NCI-H146 (cell line): ENCODE results near the gene CDK4.
"Not testable (repeated sequence)": the region's sequence is repeated elsewhere in the genome, so short reads cannot be mapped to it uniquely, and the experiment has no call there.

ENCODE experiments used
- DNase-seq: peaks from one replicate; lab custom pipeline; 2025; lab: John Stamatoyannopoulos, UW

CDK4 gene

DNA sequence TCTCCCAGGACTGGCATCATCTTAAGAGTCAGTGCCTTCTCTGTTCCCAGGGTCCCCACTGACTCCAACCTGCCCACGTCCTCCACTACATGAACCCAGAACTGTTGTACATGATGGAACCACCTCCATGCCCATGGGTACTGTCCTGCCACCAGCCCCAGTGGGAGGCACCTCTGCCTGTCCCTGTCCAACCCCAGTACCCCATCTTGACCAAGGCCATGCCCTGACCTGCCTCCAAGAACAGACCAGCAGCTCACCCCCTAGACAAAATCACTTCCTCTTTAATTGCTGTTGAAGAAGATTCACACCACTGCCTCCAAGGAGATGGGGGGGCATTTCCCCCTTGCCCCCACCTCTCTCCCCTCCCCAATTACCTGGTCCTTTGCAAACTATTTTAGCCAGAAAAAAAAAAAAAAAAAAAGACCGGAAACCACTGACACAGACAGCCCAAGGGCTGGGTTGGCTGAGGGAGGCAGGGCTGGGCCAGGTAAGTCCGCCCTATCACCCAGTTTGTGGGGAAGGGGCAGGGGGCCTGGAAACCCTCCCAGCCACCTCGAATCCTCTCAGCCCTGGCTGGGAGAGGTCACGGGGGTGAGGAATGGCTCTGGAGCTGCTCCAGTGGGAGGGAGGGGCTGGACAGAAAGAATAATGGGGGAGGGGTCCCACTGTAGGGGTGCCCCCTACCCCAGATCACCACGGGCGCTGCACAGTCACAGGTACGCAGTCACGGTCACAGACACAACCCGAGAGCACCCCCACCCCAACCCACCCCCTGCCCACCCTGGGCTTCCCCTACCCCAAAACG lies 27.0 kb downstream of the CDK4 start:
- DNase-seq: no peak

DNA sequence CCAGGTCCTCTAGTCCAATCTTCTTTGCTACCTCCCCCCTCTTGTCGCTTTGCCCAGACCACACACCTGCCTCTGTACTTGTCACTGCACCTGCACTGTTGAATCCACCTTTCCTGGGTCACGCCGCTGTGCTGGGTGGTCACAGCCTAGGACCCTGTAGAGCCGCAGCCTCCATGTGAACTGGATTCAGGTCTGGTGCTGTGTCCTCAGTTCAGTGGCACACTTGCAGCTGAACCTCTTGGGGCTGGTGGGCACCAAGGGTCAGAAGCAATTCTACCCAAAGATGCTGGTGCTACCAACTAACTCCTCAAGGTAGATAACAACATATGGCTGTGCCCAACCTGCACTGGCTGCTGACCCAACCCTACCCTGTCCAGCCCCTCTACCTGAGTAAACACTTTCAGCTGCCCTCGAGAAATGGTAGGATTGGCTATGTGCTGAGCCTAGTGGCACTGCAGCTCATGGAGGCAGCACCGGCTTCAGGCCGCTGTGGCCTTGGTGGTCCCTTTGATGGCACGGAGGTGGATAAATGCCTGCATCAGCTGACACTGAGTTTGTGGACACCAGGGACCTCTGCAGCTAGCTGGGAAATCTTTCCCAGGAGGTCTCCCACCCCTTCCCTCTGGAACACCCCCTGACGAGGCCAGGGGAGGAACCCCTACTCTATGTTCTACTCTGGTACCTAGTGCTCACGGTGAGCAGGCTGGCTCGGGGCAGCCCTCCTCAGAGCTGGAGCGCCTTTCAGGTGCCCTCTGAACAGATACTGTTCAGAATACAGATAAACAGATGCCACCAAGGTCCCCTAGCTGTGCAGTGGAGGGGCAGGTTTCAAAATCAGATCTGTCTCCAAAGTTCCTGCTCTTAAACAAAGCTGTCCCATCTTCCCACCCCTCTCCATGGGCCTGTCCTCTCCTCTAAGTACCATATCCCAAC lies 27.8 kb downstream of the CDK4 start:
- peak; percentile 17 for DNase-seq

DNA sequence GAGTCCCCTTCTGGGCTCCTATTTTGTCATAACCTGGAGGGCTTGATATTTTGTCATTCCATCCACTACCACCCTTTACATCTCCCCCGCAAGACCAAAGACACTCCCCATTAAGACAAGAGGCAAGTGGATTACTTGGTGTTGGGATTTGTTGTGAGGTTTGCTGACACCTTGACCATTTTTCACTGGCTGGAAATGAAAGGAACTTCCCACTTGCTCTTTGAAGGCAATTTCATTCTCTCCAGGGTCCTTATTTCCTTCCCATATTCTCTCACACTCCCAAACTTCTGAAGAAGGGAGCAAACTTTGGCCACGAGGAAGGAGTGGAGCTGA lies 28.5 kb downstream of the CDK4 start:
- no peak for DNase-seq

DNA sequence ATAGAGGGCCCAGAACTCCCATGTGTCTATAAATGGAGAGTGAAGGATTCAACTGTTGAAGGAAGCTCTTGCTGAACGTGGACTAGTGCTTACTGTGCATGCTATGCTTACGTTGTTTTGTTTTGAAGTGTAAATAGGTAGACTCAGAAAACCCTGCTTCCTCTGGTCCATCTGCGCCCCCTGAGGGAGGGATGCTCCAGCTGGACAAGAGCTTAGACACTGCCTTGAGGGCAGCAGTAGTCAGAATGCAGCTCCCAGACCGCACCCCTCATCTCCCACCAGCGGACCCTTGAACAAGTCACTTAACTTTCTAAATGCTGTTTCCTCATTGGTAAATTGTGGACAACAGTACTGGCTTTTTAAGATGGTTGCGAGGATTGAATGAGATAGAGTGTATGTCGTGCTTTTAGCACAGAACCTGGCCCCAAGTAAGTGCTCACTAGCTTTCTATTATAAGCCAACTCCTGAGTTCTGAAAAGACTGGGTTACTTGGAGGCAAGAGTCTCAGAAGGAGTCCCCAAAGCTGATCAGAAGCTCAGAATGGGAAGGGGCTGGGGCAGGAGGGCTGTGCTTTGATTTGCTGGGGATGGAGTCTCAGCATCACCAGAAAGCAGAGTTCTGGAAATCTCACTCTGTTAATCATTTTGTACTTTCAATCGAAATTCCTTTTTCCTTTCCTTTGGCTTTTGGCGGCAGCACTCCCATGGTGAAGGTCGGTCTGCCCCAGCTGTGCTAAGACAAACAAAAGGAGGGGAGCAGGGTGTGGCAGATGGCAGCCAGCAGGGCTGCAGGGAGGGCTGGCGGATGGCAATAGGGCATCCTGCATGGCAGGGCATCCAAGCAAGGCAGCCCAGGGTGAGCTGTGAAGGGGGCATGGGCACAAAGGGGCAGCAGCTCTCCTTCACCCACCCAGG lies 29.1 kb downstream of the CDK4 start:
- peak; percentile 45 for DNase-seq

DNA sequence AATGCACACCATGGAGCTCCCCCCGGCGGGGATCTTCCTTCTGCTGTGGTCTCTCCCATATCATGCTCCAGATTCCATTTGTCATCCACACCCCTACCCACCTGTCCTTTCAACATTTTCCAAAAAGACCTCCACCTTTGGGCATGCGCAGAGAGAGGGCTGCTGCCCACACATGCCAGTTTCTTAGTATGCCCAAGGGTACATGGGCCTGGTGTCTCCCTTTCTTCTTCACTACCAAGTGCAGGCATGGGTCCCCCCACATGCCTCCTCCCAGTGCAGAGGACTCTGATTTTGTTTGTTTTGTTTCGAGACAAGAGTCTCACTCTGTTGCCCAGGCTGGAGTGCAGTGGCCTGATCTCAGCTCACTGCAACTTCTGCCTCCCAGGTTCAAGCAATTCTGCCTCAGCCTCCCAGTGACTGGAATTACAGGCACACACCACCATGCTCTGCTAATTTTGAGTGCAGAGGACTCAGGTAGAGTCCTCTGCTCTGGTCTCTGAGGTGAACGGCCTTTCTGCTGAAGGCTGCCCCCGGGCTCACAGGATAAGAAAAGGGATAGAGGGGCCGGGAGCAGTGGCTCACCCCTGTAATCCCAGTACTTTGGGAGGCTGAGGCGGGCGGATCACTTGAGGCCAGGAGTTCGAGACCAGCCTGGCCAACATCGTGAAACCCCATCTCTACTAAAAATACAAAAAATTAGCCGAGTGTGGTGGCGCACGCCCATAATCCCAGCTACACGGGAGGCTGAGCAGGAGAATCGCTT lies 30.1 kb downstream of the CDK4 start:
- DNase-seq: not testable (repeated sequence)

DNA sequence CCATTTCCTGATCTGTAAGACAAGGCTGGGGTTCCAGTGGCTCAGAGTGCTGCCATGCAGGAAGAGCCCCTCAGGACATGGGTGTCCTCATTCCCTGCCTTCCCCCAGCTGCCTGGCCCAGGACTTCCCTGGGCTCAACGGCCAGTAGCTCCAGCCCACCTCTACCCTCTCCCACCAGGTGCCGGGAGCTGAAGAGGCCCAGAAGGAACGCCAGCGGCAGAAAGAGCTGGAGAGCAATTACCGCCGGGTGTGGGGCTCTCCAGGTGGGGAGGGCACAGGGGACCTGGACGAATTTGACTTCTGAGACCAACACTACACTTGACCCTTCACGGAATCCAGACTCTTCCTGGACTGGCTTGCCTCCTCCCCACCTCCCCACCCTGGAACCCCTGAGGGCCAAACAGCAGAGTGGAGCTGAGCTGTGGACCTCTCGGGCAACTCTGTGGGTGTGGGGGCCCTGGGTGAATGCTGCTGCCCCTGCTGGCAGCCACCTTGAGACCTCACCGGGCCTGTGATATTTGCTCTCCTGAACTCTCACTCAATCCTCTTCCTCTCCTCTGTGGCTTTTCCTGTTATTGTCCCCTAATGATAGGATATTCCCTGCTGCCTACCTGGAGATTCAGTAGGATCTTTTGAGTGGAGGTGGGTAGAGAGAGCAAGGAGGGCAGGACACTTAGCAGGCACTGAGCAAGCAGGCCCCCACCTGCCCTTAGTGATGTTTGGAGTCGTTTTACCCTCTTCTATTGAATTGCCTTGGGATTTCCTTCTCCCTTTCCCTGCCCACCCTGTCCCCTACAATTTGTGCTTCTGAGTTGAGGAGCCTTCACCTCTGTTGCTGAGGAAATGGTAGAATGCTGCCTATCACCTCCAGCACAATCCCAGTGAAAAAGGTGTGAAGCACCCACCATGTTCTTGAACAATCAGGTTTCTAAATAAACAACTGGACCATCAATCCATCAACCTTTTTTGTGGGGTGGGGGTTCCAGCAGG lies 31.2 kb downstream of the CDK4 start:
- DNase-seq: no peak

DNA sequence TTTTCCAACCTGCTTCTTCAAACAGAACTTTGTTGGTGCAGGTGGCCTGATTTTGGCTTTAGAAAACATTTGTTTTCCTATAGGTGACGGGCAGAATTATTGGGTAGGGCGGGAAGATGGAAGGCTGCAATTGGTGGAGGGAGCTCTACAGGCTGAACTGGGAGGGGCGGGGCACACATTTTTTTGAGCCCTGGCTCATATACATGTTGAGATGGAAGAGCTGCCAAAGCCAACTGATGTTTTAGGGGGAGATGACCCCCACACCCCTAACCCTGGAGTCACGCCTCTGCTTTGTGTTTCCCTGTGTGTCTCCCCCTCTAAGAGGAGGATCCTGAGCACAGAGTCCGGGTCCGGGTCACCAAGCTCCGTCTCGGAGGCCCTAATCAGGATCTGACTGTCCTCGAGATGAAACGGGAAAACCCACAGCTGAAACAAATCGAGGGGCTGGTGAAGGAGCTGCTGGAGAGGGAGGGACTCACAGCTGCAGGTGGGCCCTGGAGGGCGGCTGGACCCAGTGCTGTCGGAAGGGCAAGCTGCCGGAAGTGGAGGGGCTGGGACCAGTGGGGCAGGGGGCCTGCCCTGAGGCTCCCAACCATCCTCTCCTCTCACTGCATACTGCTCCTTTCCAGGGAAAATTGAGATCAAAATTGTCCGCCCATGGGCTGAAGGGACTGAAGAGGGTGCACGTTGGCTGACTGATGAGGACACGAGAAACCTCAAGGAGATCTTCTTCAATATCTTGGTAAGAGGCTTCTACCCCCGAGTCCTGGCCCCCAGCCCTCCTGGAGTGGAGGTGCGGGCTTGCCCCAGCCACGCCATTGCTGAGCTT lies 32.1 kb downstream of the CDK4 start:
- no peak for DNase-seq

DNA sequence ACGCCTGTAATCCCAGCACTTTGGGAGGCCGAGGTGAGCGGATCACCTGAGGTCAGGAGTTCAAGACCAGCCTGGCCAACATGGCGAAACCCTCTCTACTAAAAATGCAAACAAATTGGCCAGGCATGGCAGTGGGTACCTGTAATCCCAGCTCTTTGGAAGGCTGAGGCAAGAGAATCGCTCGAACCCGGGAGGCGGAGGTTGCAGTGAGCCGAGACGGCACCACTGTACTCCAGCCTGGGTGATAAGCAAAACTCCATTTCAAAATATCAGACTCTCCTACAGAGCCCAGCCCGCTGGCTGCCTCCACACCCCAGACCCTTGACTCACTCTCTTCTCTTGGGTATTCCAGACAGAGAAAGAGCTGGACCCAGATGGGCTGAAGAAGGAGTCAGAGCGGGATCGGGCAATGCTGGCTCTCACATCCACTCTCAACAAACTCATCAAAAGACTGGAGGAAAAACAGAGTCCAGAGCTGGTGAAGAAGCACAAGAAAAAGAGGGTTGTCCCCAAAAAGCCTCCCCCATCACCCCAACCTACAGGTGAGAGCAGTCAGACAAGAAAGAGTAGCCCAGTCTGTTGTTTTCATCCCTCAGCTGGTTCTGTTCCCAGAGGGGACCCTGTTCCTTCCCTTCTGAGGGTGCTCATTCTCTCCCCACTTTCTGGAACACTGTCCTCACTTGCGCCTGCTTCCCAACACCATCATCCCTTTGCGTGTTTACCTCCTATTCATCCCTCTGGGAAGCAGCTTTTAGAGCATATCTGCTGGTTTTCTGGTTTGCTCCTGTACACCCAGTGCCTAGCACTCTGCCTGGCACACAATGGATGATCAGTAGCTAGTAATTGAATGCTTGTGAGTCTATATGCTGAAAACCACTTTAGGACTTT lies 33.2 kb downstream of the CDK4 start:
- DNase-seq: no peak

DNA sequence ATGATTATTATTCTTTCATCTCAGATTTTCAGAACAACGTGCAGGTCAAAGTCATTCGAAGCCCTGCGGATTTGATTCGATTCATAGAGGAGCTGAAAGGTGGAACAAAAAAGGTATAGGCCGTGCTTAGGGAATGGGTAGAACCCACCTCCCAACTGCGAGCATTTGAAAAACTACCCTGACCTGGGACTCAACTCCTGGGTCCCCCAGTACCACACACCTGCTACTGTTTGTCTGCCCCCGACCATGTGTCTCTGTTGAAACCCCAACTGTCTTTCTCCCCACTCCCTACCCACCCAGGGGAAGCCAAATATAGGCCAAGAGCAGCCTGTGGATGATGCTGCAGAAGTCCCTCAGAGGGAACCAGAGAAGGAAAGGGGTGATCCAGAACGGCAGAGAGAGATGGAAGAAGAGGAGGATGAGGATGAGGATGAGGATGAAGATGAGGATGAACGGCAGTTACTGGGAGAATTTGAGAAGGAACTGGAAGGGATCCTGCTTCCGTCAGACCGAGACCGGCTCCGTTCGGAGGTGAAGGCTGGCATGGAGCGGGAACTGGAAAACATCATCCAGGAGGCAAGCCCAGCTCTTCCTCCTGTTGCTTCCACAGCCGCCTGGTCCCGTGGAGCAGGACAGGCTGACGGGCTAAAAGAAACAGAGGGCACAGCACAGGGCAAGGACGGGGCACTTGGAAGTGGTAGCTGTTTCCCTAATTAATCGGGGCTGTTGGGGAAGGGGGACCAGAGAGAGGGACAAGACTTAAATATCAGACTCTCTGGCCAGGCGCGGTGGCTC lies 34.1 kb downstream of the CDK4 start:
- DNase-seq: no peak

DNA sequence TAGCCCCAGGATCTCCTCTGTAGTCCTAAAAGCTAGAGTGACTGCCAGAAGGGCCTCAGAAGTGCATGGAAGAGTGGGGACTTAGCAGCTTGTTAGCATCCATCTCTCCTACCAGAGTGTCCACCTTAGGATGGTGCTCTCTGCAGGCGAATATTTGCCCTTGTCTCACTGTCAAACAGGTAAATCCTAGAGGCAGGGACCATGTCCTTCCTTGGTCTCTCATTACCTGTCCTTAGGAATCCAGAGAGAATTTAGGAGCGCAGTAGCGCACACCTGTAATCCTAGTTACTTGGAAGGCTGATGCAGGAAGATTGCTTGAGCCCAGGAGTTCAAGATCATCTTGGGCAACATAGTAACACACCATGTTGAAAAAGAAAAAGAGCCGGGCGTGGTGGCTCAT lies 35.0 kb downstream of the CDK4 start:
- DNase-seq: no peak

DNA sequence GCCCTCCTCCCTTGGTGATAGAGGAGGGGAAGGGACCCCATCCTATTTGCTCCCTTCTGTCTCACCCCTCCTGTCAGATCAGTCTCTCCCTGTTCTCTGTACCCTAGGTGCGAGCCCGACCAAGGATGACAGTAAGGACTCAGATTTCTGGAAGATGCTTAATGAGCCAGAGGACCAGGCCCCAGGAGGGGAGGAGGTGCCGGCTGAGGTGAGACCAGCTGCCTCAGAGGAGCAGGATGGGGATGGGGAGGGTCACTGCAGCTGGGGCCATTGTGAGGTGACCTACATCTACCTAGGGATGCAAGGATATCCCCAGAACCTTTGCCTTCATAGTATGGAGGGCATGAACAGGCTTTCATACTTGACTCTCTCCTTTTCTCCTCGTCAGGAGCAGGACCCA lies 35.8 kb downstream of the CDK4 start:
- no peak for DNase-seq

DNA sequence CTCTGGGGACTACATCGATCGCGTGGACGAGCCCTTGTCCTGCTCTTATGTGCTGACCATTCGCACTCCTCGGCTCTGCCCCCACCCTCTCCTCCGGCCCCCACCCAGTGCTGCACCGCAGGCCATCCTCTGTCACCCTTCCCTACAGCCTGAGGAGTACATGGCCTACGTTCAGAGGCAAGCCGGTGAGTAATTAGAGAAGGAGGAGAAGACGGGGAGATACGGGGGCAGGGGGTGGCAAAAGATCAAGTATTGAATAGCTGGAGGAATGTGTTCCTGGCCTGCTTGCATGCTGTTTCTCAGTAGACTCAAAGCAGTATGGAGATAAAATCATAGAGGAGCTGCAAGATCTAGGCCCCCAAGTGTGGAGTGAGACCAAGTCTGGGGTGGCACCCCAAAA lies 36.3 kb downstream of the CDK4 start:
- no peak for DNase-seq

DNA sequence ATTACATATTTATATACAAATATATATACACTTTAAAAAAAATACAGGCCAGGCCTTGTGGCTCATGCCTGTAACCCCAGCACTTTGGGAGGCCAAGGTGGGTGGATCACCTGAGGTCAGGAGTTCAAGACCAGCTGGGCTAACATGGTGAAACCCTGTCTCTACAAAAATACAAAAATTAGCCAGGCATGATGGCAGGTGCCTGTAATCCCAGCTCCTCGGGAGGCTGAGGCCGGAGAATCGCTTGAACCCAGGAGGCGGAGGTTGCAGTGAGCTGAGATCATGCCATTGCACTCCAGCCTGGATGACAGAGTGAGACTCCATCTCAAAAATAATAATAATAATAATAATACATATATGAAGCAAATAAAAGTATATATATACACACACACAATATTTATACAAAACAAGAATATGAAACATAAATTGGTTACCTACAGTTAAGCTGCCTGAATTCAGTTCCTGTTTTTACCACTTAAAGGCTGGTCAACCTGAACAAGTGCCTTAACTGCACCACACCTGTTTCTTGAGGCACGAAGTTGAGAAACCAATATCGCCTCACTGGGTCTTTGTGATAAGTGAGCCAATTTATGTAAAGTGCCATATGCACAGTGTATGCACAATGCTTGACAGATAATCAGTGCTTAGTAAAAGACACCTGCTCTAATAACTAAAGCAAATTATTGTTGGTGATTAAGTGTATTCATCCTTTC lies 36.9 kb downstream of the CDK4 start:
- not testable (repeated sequence) for DNase-seq

DNA sequence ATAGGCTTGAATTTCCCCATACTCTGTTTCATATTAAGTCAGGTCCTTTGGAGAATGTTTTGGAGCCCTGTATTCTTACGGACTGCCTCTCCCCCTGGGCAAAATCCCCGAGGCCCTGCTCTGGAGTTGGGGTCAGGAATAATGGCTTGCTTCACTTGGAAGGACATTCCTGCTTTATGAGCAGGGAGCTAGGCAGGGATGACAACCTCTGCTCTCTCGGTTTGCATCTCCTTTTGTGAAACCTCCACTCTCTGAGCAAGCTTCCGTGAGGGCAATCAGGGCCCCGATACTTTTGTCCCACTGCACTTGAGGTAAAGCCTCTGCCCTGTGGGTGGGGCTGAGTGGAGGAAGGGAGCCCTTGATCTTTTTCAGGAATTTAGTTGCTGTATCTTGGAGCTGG lies 38.9 kb downstream of the CDK4 start:
- DNase-seq: no peak

DNA sequence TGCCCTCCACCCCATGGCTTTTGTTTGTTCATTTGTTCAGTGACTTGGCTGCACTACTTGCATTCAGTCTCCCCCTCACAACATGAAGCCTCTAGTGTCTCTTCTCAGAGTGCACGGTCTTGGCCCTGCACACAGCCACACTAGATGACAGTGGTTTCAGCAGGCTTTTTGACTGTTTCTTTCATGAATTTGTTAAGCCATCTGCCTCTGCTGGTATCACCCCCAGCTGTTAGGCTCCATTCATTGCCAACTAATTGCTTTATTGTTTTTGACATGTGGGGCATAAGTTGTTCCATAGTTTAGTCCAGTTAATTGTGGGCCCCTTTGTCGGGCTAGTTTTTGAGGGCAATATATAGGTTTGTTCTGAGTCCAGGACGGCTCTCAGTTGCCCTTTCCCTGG lies 39.4 kb downstream of the CDK4 start:
- no peak for DNase-seq

DNA sequence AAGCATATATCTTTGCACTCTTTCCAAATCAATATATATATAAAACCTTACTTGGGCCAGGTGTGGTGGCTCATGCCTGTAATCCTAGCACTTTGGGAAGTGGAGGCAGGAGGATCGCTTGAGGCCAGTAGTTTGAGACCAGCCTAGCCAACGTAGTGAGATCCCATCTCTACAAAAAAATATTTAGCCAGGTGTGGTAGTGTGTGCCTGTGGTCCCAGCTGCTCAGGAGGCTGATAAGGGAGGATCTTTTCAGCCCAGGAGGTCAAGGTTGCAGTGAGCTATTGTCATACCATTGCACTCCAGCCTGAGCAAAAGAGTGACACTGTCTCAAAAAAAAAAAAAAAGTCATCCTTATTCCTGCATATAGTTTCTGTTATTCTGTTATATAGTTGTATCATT lies 43.8 kb downstream of the CDK4 start:
- no peak for DNase-seq

DNA sequence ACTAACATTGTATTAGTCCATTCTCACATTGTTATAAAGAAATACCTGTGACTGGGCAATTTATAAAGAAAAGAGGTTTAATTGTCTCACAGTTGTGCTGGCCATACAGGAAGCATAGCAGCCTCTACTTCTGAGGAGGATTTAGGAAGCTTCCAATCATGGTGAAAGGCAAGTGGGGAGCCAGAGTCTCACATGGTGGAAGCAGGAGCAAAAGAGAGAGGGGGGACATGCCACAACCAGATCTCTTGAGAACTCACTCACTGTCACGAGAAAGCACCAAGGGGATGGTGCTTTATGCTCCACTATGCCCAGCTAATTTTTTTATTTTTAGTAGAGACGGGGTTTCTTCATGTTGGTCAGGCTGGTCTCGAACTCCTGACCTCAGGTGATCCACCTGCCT lies 44.9 kb downstream of the CDK4 start:
- no peak for DNase-seq
